Iris pigment epithelial cell (primary cell): ENCODE measurements around the gene SELENOK.
A peak's percentile ranks its signal among the peaks of the same experiment; 100 is the strongest.

Experiments
- DNase-seq: peaks from one replicate; pipeline ENCODE4 v3.0.0-alpha.2; 2011; ENCODE audit warnings: low read depth

The SELENOK gene

GRCh38 chr3:53842436-53843194, 49.0 kb downstream of the SELENOK start:
- DNase-seq = peak; percentile 18

GRCh38 chr3:53841296-53841695, 50.4 kb downstream of the SELENOK start:
- DNase-seq = no peak

- DNase-seq = no peak
These were observed 54.3 kb downstream of the SELENOK start for GRCh38 chr3:53837331-53837730.

GRCh38 chr3:53836084-53836872, 55.4 kb downstream of the SELENOK start:
- no peak for DNase-seq

GRCh38 chr3:53835257-53835656, 56.4 kb downstream of the SELENOK start:
- no peak for DNase-seq

GRCh38 chr3:53834429-53835095, 57.1 kb downstream of the SELENOK start:
- no peak for DNase-seq
